ENCODE results near the gene NAIF1.

The NAIF1 gene

DNA sequence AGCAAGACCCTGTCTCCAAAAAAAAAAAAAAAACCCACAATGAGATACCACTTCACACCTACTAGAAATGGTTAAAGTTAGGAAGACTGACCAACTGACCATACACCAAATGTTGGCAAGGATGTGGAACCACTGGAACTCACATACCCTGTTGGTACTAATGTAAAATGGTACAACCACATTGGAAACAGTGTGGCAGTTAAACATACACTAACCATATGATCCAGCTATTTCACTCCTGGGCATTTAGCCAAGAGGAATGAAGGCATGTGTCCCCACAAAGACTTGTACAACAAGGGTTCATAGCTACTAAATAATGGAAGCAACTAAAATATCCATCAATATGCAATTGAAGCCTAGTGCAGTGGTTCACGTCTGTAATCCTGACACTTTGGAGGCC, 21.3 kb downstream of the NAIF1 start:
- TF ChIP-seq POLR2AphosphoS5 (IDR thresholded peaks at IDR 0.05; ENCODE audit: low read depth, low read length) (no peak), SIN3A (IDR thresholded peaks at IDR 0.05; ENCODE audit: borderline replicate concordance, insufficient read depth, low read length) (no peak), TAF1 (IDR thresholded peaks at IDR 0.05; ENCODE audit: borderline replicate concordance, insufficient read depth, low read length) (no peak), FOXP2 (optimal IDR thresholded peaks at IDR 0.05; ENCODE audit: borderline replicate concordance, extremely low read depth, extremely low read length, insufficient read depth) (no peak)
- TF ChIP-seq, protein P1, sequence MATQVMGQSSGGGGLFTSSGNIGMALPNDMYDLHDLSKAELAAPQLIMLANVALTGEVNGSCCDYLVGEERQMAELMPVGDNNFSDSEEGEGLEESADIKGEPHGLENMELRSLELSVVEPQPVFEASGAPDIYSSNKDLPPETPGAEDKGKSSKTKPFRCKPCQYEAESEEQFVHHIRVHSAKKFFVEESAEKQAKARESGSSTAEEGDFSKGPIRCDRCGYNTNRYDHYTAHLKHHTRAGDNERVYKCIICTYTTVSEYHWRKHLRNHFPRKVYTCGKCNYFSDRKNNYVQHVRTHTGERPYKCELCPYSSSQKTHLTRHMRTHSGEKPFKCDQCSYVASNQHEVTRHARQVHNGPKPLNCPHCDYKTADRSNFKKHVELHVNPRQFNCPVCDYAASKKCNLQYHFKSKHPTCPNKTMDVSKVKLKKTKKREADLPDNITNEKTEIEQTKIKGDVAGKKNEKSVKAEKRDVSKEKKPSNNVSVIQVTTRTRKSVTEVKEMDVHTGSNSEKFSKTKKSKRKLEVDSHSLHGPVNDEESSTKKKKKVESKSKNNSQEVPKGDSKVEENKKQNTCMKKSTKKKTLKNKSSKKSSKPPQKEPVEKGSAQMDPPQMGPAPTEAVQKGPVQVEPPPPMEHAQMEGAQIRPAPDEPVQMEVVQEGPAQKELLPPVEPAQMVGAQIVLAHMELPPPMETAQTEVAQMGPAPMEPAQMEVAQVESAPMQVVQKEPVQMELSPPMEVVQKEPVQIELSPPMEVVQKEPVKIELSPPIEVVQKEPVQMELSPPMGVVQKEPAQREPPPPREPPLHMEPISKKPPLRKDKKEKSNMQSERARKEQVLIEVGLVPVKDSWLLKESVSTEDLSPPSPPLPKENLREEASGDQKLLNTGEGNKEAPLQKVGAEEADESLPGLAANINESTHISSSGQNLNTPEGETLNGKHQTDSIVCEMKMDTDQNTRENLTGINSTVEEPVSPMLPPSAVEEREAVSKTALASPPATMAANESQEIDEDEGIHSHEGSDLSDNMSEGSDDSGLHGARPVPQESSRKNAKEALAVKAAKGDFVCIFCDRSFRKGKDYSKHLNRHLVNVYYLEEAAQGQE (IDR thresholded peaks at IDR 0.05; ENCODE audit: insufficient read depth in 1 of 2, low read depth in 2 of 2, low read length in 2 of 2): no peak

DNA sequence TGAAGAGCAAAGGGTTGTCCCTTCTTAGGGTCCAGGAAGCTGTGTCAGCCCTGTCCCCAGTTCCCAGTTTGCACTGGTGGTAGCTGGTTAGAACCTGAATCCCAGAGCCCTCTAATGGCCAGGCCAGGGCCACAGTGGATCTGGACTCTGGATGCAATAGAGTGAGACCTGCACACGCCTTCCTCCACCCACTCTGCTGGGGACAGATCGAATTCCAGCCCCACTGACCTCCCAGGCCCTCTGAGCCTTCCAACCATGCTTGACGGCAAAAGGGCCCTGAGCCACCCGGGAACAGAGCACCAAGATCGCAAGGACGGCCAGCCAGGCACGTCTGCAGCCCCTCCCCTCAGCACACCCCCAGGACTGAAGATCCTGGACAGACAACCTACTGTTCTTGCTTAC, 23.7 kb downstream of the NAIF1 start:
- TF ChIP-seq, protein P1 (IDR thresholded peaks at IDR 0.05; ENCODE audit: insufficient read depth in 1 of 2, low read depth in 2 of 2, low read length in 2 of 2): no peak
- TF ChIP-seq TAF1 (IDR thresholded peaks at IDR 0.05; ENCODE audit: borderline replicate concordance, insufficient read depth, low read length): no peak
- no peak for TF ChIP-seq FOXP2 (optimal IDR thresholded peaks at IDR 0.05; ENCODE audit: borderline replicate concordance, extremely low read depth, extremely low read length, insufficient read depth)
- TF ChIP-seq SIN3A (IDR thresholded peaks at IDR 0.05; ENCODE audit: borderline replicate concordance, insufficient read depth, low read length): no peak
- TF ChIP-seq POLR2AphosphoS5 (IDR thresholded peaks at IDR 0.05; ENCODE audit: low read depth, low read length): no peak

DNA sequence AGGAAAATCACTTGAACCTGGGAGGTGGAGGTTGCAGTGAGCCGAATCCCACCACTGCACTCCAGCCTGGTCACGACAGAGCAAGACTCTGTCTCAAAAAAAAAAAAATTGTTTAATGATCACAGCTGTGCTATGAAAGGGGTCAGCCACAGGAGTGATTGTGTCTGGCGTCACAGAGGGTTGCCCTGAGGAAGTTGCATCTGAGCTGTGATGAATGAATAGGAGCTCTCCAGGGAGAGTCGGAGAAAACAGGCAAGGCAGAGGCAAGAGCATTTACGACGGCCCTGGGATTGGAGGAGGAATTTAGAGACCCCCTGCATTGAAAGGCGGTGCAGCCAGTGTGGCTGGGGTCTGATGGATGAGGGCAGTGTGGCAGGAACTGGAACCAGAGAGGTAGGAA, 25.1 kb downstream of the NAIF1 start:
- no peak for TF ChIP-seq FOXP2 (optimal IDR thresholded peaks at IDR 0.05; ENCODE audit: borderline replicate concordance, extremely low read depth, extremely low read length, insufficient read depth)
- no peak for TF ChIP-seq POLR2AphosphoS5 (IDR thresholded peaks at IDR 0.05; ENCODE audit: low read depth, low read length)
- no peak for TF ChIP-seq TAF1 (IDR thresholded peaks at IDR 0.05; ENCODE audit: borderline replicate concordance, insufficient read depth, low read length)
- no peak for TF ChIP-seq SIN3A (IDR thresholded peaks at IDR 0.05; ENCODE audit: borderline replicate concordance, insufficient read depth, low read length)
- TF ChIP-seq, protein P1 (IDR thresholded peaks at IDR 0.05; ENCODE audit: insufficient read depth in 1 of 2, low read depth in 2 of 2, low read length in 2 of 2): no peak

DNA sequence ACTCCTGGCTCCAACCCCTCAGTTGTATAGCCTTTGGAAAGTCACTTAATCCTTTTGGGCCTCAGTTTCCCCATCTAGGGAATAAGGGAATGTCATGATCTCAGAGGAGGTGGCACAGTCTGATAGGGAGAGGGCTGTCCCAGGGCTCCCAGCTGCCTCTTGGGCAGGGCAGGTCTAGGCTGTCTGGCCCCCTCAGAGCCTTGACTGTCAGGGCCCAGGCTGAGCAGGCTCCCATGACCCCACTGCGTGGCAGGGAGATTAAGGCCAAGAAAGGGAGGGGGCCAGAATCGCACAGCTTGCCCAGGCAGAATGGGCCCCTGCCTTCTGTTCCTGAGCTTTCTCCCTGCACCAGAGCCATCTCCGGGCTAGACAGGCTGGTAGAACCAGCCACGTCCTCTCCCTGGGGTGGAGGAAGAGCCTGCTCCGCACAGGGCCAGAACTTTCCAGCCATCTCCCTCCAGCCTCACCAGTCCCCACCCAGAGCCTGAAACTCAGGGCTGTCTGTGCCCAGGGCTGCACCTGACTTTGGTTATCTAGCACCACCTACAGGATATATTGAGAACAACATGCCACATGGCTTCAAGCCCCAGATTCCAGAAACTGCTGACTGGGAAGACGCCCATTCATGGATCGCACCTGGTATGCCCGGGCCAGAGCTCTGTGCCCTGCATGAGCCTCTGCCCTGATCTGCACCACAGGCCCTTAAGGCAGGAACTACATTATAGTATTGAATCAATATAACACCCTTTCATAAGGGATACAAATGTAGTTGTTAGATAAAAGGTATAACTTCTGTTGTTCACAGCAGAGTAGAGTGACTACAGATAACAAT, 32.1 kb downstream of the NAIF1 start:
- TF ChIP-seq, protein P1 (IDR thresholded peaks at IDR 0.05; ENCODE audit: insufficient read depth in 1 of 2, low read depth in 2 of 2, low read length in 2 of 2): no peak
- TF ChIP-seq FOXP2 (optimal IDR thresholded peaks at IDR 0.05; ENCODE audit: borderline replicate concordance, extremely low read depth, extremely low read length, insufficient read depth): no peak
- TF ChIP-seq TAF1 (IDR thresholded peaks at IDR 0.05; ENCODE audit: borderline replicate concordance, insufficient read depth, low read length): no peak
- no peak for TF ChIP-seq POLR2AphosphoS5 (IDR thresholded peaks at IDR 0.05; ENCODE audit: low read depth, low read length)
- no peak for TF ChIP-seq SIN3A (IDR thresholded peaks at IDR 0.05; ENCODE audit: borderline replicate concordance, insufficient read depth, low read length)

All from PFSK-1 (cell line).